Measurements from ENCODE around the gene SMCP.

The SMCP gene

GRCh38 chr1:152878042-152878441 is at the start of gene SMCP:
TSS of gene SMCP (plus strand) at chr1:152878322. CDS start at chr1:152884423, 6,101 bp downstream.
- ChIA-PET POLR2A (ENCODE audit: low non-redundant PET) (no interaction called here), CTCF (interaction anchor here (0.7 to 2.5 kb wide), 3 partner anchors 48 to 90 kb away, joined by 3 to 7 read pairs (median 3); no protein-coding TSS in a partner anchor)
- no peak for DNase-seq (ENCODE audit: low spot score)
- no peak for TF ChIP-seq CTCF (conservative IDR thresholded peaks at IDR 0.05; ENCODE audit: low read depth)
- peak within 1 kb of the TSS; percentile 77 for H3K27ac ChIP-seq

- no peak for TF ChIP-seq CTCF (conservative IDR thresholded peaks at IDR 0.05; ENCODE audit: low read depth)
- no peak overlapping the region for H3K27ac ChIP-seq
- POLR2A ChIA-PET (ENCODE audit: low non-redundant PET): no interaction called here
- no peak for DNase-seq (ENCODE audit: low spot score)
- CTCF ChIA-PET: interaction anchor here (0.6 kb wide), 1 partner anchor 1195 kb away, joined by 3 read pairs; no protein-coding TSS in a partner anchor
Observed at GRCh38 chr1:152836870-152837269, 41.3 kb upstream of the SMCP start.

- no peak for DNase-seq (ENCODE audit: low spot score)
- TF ChIP-seq CTCF (conservative IDR thresholded peaks at IDR 0.05; ENCODE audit: low read depth): no peak
- ChIA-PET POLR2A (ENCODE audit: low non-redundant PET) (no interaction called here), CTCF (interaction anchor here (0.6 kb wide), 2 partner anchors 14 to 189 kb away, joined by 3 to 4 read pairs; no protein-coding TSS in a partner anchor)
- H3K27ac ChIP-seq: no peak within 1 kb of the TSS
Observed at GRCh38 chr1:152842556-152842955, 35.6 kb upstream of the SMCP start, which contains the start of gene LCE6A. TSS of gene LCE6A (plus strand) at chr1:152842856. CDS start at chr1:152843521, 665 bp downstream.

GRCh38 chr1:152855661-152856060 is 22.5 kb upstream of the SMCP start:
- ChIA-PET POLR2A (ENCODE audit: low non-redundant PET) (no interaction called here), CTCF (interaction anchor here (0.6 kb wide), 1 partner anchor 13 kb away, joined by 4 read pairs; no protein-coding TSS in a partner anchor)
- H3K27ac ChIP-seq: peak overlapping the region; percentile 33; the same call in 1 of the 2 replicates
- no peak for TF ChIP-seq CTCF (conservative IDR thresholded peaks at IDR 0.05; ENCODE audit: low read depth)
- DNase-seq (ENCODE audit: low spot score): peak; percentile 5

- H3K27ac ChIP-seq: peak overlapping the region; percentile 56
- no peak for TF ChIP-seq CTCF (conservative IDR thresholded peaks at IDR 0.05; ENCODE audit: low read depth)
- POLR2A ChIA-PET (ENCODE audit: low non-redundant PET): no interaction called here
- no peak for DNase-seq (ENCODE audit: low spot score)
- CTCF ChIA-PET: no interaction called here
Observed at GRCh38 chr1:152858062-152858461, 20.1 kb upstream of the SMCP start.

- POLR2A ChIA-PET (ENCODE audit: low non-redundant PET): no interaction called here
- no peak within 1 kb of the TSS for H3K27ac ChIP-seq
- DNase-seq (ENCODE audit: low spot score): no peak
- CTCF ChIA-PET: no interaction called here
- TF ChIP-seq CTCF (conservative IDR thresholded peaks at IDR 0.05; ENCODE audit: low read depth): no peak
Observed at GRCh38 chr1:152859696-152860095, 18.4 kb upstream of the SMCP start, which contains the start of gene LCE7A. TSS of gene LCE7A (plus strand) at chr1:152859996. CDS start at chr1:152860698, 702 bp downstream.
